ENCODE results near the gene HMG20A.
"Not testable (repeated sequence)": the region's sequence is repeated elsewhere in the genome, so short reads cannot be mapped to it uniquely, and the experiment has no call there.

Gene HMG20A

GRCh38 chr15:77420610-77421369, at the start of gene HMG20A:
HMG20A (plus strand) TSS chr15:77420888; CDS start chr15:77458408, 37,520 bp downstream.
- peak; percentile 81 for DNase-seq

- DNase-seq, result no peak
Observed at GRCh38 chr15:77371850-77372563, 48.7 kb upstream of the HMG20A start.

DNA sequence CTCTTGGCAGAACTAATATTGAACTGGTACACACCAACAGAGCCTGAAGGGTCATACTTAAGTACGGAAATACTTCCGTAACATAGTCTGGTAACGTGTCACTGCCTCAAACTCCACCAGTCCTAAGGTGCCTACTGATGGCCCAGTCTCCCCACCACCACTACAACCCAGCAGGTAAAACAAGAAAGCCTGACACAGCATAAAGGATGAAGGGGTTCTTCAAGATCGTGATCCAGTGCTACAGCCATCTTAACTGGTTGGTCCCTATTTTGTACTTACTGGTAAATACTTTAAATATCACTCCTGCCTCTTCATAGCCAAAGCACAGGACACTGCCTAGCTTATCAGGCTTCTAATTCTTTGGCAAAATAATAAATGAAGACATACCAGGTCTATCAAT, 47.2 kb upstream of the HMG20A start:
- DNase-seq, result no peak

DNA sequence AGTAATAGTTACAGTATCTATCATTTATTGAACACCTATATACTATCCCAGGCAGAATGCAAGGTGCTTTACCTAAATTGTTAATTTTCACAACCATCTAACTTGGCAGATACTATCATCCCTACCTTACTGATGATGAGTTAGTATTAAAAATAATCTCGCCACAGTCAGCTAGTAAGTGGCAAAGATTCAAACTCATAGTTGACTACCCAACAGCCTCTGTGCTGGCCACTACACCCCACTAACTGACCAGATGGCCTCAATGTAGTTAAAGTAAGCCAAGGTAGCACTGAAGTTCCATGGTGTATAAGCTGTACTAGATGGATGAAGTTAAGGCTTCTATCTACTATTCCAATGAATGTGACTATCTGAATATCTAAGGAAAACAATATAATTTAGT, 45.6 kb upstream of the HMG20A start:
- DNase-seq, result no peak

DNA sequence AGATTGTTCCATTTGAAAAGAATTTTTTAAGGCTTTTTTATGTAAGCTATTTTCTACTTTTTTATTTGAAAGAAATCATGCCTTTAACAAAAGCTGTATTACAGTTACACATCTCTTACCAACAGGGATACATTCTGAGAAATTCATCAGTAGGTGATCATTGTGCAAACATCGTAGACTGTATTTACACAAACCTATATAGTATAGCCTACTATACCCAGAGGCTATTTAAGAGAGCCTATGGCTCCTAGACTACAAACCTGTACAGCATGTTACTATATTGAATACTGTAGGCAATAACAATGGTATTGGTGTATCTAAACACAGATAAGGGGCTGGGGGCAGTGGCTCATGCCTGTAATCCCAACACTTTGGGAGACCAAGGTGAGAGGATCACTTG, 43.9 kb upstream of the HMG20A start:
- no peak for DNase-seq

DNA sequence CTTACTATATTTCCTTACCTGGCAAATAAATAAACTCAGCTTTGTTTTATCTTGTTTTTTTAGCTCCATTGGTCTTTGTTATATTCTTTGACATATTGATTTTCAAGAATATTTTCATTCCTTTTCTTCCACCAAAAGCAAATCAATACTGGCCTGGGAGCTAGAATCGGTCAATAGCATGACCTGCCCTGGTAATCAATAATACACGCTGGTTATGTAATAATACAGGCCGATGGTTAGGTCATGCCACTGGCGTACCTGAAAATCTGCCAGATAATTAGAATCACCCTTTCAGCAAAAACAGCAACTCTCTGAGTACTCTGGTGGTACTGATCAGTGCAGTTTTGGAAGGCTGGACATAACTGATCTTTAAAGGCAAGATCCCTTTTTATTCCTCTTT, 40.7 kb upstream of the HMG20A start:
- no peak for DNase-seq

DNA sequence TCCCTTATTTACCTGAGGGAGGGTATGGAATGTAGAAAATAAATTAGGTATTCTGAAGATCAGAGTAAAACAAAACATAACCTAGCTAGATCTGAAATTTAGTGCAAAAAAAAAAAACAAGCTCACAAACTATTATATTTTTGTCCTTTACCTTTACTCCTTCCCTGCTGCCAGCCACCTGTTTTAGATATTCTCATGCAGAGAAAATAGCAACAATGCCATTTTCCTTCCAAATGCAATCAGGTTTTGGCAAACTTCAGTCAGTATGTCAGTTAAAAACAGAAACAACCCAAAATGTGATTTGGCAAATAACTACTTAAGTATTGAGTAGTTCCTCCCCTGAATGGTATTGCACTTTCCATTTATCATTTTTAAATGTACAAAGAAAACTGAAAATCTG, 36.6 kb upstream of the HMG20A start:
- DNase-seq, result no peak

GRCh38 chr15:77384589-77385359, 35.9 kb upstream of the HMG20A start:
- DNase-seq, result no peak

DNA sequence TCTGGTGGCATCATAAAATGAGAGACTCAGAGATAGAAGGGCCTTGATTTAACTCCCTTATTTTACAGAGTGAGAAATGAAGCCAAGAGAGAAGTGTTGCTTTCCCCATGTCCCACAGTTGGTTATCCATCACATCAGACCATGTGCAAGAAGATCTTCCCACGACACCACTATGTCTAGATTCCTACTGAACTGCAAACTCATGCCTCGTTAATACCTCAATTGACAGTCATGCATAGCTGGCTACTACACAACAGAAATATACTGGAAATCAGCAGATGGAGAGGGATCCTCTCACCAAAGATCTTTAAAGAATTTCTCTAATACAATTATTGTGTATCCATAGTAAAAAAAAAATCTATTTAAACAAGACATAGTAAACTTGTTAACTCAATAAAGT, 34.1 kb upstream of the HMG20A start:
- no peak for DNase-seq

DNA sequence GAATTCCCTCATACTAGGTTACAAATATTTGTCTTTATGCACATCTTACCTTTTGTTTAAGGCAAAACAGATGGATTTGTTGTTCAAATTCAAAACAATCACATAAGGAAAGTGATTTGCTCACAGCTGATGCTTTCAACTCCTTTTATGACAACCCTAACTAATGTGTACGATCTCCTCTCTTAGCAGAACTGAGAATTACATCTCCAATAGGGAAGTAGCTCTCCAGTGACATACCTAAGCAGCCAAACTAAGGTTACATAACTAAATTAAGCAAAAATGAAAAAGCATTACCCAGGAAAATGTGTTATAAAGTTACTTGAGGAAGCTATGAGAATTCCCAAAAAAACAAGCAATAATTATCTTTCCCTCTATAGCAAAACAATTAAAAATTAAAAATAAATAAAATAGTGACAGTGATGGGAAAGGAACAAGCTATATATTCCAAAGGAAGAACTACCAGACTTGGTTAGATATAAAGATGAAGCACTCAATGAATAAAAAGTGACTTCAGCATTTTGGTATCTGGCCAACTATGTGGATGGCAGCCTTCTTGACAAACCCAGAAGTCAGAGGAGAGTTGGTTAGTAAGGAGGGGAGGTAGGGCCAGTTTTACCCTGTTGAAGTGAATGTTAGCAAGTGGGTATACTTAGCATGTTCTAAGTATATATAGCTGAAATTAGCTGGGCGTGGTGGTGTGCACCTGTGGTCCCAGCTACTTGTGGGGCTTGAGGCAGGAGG, 33.2 kb upstream of the HMG20A start:
- no peak for DNase-seq

GRCh38 chr15:77391372-77391951, 29.2 kb upstream of the HMG20A start:
- no peak for DNase-seq

- DNase-seq, result no peak
Observed at GRCh38 chr15:77392762-77393470, 27.8 kb upstream of the HMG20A start.

DNA sequence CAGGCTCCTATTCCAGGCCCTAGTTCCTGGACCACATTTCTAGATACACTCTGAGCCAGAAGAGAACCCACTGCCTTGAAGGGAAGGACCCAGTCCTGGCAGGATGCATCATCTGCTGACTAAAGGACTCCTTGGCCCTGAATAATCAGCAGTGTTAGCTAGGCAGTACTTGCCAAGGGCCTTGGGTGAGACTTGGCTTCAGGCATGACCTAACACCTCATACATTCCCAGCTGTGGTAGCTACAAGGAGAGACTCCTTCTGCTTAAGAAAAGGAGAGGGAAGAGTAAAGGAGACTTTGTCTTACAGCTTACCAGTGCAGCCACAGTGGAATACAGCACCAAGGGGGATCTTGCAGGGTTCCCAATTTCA, 27.2 kb upstream of the HMG20A start:
- DNase-seq, result no peak

GRCh38 chr15:77395013-77395774, 25.5 kb upstream of the HMG20A start:
- DNase-seq, result no peak

DNA sequence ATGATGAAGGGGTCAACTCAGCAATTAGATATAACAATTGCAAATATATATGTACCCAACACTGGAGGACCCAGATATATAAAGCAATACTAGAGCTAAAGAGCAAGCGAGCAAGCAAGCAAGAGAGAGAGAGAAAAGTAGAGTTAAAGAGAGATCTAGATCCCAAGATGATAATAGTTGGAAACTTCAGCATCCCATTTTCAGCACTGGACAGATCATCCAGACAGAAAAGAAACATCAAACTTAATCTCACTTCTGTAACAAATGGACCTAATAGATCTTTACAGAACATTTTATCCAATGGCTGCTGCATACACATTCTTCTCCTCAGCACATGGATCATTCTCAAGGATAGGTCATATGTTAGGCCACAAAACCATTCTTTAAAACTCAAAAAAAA, 24.0 kb upstream of the HMG20A start:
- no peak for DNase-seq

DNA sequence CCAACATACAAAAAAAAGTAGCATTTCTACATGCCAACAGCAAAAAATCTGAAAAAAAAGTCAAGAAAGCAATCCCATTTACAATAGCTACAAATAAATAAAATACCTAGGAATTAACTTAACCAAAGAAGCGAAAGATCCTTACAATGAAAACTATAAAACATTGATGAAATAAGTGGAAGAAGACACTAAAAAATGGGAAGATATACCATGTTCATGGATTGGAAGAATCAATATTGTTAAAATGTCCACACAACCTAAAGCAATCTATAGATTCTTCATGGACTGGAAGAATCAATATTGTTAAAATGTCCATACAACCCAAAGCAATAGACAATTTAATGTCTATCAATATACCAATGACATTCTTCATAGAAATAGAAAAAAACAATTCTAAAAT, 21.8 kb upstream of the HMG20A start:
- no peak for DNase-seq

DNA sequence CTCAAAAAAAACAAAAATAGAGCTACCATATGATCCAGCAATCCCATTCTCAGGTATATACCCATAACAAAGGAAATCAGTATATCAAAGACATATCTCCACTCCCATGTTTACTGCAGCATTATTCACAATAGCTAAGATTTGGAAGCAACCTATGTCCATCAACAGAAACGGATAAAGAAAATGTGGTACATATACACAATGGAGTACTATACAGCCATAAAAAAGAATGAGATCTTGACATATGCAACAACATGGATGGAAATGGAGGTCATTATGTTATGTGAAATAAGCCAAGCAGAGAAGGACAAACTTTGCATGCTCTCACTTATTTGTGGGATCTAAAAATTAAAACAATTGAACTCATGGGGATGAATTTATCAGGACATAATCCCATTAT, 20.4 kb upstream of the HMG20A start:
- no peak for DNase-seq

DNA sequence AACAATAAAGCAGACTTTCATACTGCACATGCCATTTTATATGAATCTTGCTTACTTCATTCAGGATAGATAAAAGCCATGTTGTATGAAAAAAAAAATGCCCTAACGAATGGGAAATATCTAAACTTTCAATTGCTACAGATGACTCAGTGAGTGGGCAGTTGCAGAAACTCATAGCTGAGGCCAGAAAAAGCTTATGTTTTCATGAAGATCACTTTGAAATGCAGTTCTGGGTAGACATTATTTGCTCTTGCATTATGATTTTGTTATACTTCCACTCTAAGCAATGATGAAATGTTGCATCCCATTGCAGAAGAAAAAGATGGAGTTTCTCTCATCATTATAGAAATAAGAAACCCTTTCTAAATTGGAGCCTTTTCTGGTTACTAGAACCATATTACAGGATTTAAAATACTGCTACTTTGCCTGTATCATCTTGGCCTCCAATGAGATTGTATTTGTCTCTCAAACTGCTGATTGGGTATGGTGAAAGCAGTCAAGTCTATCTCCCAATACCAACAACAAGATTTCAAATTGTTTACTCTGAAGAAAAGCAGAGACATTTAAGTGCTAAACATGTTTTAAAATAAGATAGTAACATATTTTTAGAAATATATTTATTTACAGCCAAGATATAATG, 17.8 kb upstream of the HMG20A start:
- DNase-seq, result no peak

DNA sequence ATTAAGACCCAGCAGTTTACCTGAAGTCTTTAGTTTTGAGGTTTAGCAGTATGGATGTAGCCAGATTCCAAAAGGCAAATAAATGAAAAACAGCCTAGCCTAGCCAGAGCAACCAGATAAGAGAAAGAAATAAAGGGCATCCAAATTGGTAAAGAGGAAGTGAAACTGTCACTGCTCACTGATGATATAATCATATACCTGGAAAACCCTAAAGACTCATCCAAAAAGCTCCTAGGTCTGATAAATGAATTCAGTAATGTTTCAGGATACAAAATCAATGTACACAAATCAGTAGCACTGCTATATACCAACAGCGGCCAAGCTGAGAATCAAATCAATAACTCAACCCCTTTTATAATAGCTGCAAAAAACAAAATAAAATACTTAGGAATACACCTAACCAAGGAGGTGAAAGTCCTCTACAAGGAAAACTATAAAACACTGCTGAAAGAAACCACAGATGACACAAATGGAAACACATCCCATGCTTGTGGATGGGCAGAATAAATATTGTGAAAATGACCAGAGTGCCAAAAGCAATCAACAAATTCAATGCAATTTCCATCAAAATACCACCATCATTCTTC, 14.4 kb upstream of the HMG20A start:
- not testable (repeated sequence) for DNase-seq

- DNase-seq, result no peak
Observed at GRCh38 chr15:77406846-77407245, 13.8 kb upstream of the HMG20A start.

Data from activated effector memory CD4-positive, alpha-beta T cell treated with anti-CD3 and anti-CD28 coated beads, Interleukin-2, amount 50 U/mL, for 16 hours (primary cell).